Breast epithelium (tissue), 4 donors: ENCODE data around the gene BBS12. TPM values are rescaled to one million over a fixed set of nuclear protein-coding genes. Genes with fewer than 3 reads are reported as not detected.

Experiments used
- DNase-seq, 2 donors: peaks; one replicate each; pipeline ENCODE4 v3.0.0-alpha.2; 2019; ENCODE audit warnings: low spot score in 2 of 2
- H3K27ac ChIP-seq, 2 donors: fragments of 200-600 bp; sonication (generic) in 1 of 2; one replicate each; pipeline ENCODE4 v1.5.1; 2016 to 2019; ENCODE audit warnings: mild to moderate bottlenecking in 1 of 2
- H3K27me3 ChIP-seq, 2 donors: fragments of 200-600 bp; sonication (generic) in 1 of 2; one replicate each; pipeline versions ENCODE4 v1.5.1 to v1.6.0; 2017 to 2019; ENCODE audit warnings: control low read depth in 1 of 2, mild to moderate bottlenecking in 1 of 2
- H3K36me3 ChIP-seq: fragments of 200-600 bp; one replicate; pipeline ENCODE4 v1.5.1; 2019
- H3K4me1 ChIP-seq, 2 donors: fragments of 200-600 bp; sonication (generic); one replicate each; pipeline ENCODE4 v1.5.1; 2016 to 2019; ENCODE audit warnings: control low read depth in 1 of 2
- H3K4me3 ChIP-seq, 3 donors: fragments of 200-600 bp; sonication (generic); 1 replicate in 2 of 3; 2 replicates in 1 of 3; pipeline ENCODE4 v1.5.1; 2016 to 2019; ENCODE audit warnings: mild to moderate bottlenecking in 3 of 3, moderate library complexity in 2 of 3
- H3K9me3 ChIP-seq, 2 donors: fragments of 200-600 bp; sonication (generic) in 1 of 2; one replicate each; pipeline ENCODE4 v1.5.1; 2016 to 2019; ENCODE audit warnings: control low read depth in 1 of 2
- CTCF ChIP-seq, 3 donors: fragments of 450-650 bp; IDR thresholded peaks; one replicate each; pipeline ENCODE4 v1.5.1; 2016 to 2017; ENCODE audit warnings: antibody characterized with exemption in 3 of 3, mild to moderate bottlenecking in 3 of 3, moderate library complexity in 3 of 3
- POLR2A ChIP-seq: fragments of 450-650 bp; IDR thresholded peaks from one replicate; pipeline ENCODE4 v1.6.1; 2016; ENCODE audit warnings: antibody characterized with exemption, mild to moderate bottlenecking, moderate library complexity
- POLR2AphosphoS5 ChIP-seq, 3 donors: sonication (generic); formaldehyde crosslinking; IDR thresholded peaks; one replicate each; pipeline ENCODE4 v1.6.1; 2017; ENCODE audit warnings: antibody characterized with exemption in 3 of 3
- intact Hi-C: fragments of 100-400 bp; cut with DNase I; formaldehyde crosslinking; loops from one replicate; pipeline ENCODE4 v1.15.1; 2023; ENCODE audit warnings: low total_unique reads
- total RNA-seq, 3 donors: library from RNA; depleted of rRNA; stranded (reverse); fragments of >200 nt; gene quantifications; one replicate each; pipeline ENCODE4 v1.1.0, GENCODE V29; 2016

The BBS12 gene
- total RNA-seq, 3 donors from 2014 or later: 2.7 to 15.2 (median 5.6) TPM

- no peaks in the 10 kb centered on the region for H3K4me1 ChIP-seq
- intact Hi-C loops: no loop called here
- TF ChIP-seq POLR2AphosphoS5 (IDR thresholded peaks at IDR 0.05) (no peak), POLR2A (no peak)
Observed at GRCh38 chr4:122691988-122692387, 40.5 kb upstream of the BBS12 start.

DNA sequence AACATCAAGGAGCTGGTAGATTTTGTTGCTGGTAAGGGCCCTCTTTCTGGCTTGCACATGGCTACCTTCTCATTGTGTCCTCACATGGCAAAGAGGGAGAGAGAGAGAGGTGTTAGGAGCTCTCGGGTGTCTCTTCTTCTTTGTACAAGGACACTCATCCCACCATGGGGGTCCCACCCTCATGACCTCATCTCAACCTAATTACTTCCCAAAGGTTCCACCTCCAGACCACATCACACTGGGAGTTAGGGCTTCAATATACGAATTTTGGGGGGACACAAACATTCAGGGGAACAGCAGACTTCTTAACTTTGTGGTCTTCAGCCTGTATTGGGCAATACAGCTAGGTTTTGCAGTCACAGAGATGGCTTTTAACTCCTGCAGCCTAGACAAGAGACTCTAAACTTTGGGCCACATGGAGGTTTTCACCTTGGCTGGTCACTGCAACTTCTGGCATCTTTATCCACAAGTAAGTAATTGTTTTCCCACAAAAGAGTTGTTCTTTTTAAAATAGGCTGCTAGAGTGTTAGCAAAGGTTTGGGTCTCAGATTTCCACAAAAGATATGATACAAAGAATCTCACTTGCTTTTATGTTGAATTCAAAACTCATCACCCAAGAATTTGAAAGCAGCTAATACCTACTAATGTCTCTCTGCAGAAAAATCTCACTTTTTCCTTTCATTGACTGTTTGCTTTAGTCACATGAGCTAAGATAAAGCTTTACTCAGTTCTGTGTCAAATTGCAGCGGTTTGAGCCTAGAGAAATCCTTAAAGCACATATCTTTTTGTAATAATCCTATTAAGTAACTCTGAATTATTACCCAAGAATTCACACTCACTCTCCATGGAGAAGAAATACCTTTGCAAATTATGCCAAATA is 39.6 kb upstream of the BBS12 start:
- H3K9me3 ChIP-seq: no peaks in the 10 kb centered on the region
- no peaks in the 10 kb centered on the region for H3K27me3 ChIP-seq
- no peak overlapping the region for H3K4me3 ChIP-seq
- DNase-seq: no peak
- intact Hi-C loops: no loop called here
- H3K27ac ChIP-seq: no peak overlapping the region
- TF ChIP-seq POLR2AphosphoS5 (IDR thresholded peaks at IDR 0.05): no peak
- no peak for TF ChIP-seq CTCF (IDR thresholded peaks at IDR 0.05)
- no peaks in the 10 kb centered on the region for H3K36me3 ChIP-seq
- no peaks in the 10 kb centered on the region for H3K4me1 ChIP-seq

More at GRCh38 chr4:122691988-122692387, 40.5 kb upstream of the BBS12 start:
- Histone ChIP-seq H3K4me3 (no peak overlapping the region), H3K27ac (no peak overlapping the region), H3K27me3 (no peaks in the 10 kb centered on the region), H3K9me3 (no peaks in the 10 kb centered on the region), H3K36me3 (no peaks in the 10 kb centered on the region)
- DNase-seq: no peak

GRCh38 chr4:122695226-122695625 is 37.3 kb upstream of the BBS12 start:
- Histone ChIP-seq H3K4me1 (no peaks in the 10 kb centered on the region), H3K4me3 (no peak overlapping the region), H3K9me3 (no peaks in the 10 kb centered on the region), H3K27ac (no peak overlapping the region), H3K27me3 (no peaks in the 10 kb centered on the region), H3K36me3 (no peaks in the 10 kb centered on the region)
- intact Hi-C loops: no loop called here
- TF ChIP-seq CTCF (IDR thresholded peaks at IDR 0.05) (no peak), POLR2AphosphoS5 (IDR thresholded peaks at IDR 0.05) (no peak), POLR2A (no peak)
- DNase-seq: no peak

GRCh38 chr4:122700178-122700725 is 32.3 kb upstream of the BBS12 start:
- Histone ChIP-seq H3K36me3 (no peaks in the 10 kb centered on the region), H3K4me3 (peak overlapping the region in 2 of 3 donors; percentile 49 to 60), H3K4me1 (no peaks in the 10 kb centered on the region), H3K9me3 (no peaks in the 10 kb centered on the region), H3K27ac (peak overlapping the region; percentile 67 to 81), H3K27me3 (no peaks in the 10 kb centered on the region)
- TF ChIP-seq POLR2A: no peak
- TF ChIP-seq POLR2AphosphoS5 (IDR thresholded peaks at IDR 0.05): peak; percentile 27 to 75 (median 64)
- intact Hi-C loops: no loop called here
- peak; percentile 64 to 87 for DNase-seq

DNA sequence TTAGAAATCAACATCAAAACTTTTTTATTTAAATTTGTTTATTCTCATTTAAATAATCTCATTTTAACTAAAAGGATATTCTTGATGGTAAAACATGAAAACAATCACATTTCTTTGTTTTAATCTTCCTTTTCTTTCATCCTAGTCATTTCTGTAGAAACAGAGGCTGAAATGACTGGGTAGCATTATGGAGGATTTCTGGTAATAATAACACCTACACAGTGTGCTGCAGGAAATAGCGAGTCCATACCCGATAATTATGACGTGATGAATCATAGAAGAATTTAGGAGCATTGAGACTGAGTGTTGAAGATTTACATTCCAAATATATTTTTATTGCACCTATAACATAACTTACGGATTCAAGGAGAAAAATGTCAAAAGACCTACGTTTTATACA is 31.4 kb upstream of the BBS12 start:
- Histone ChIP-seq H3K4me3 (peak overlapping the region in 2 of 3 donors; percentile 49 to 60), H3K4me1 (no peaks in the 10 kb centered on the region), H3K36me3 (no peaks in the 10 kb centered on the region), H3K9me3 (no peaks in the 10 kb centered on the region), H3K27ac (no peak overlapping the region), H3K27me3 (no peaks in the 10 kb centered on the region)
- intact Hi-C loops: no loop called here
- DNase-seq: no peak
- TF ChIP-seq CTCF (IDR thresholded peaks at IDR 0.05): no peak

- Histone ChIP-seq H3K4me1 (no peaks in the 10 kb centered on the region), H3K9me3 (no peaks in the 10 kb centered on the region), H3K27ac (no peak overlapping the region), H3K36me3 (no peaks in the 10 kb centered on the region), H3K27me3 (no peaks in the 10 kb centered on the region), H3K4me3 (peak overlapping the region in 2 of 3 donors; percentile 49 to 60)
- TF ChIP-seq CTCF (IDR thresholded peaks at IDR 0.05) (no peak), POLR2AphosphoS5 (IDR thresholded peaks at IDR 0.05) (no peak), POLR2A (no peak)
- intact Hi-C loops: no loop called here
- no peak for DNase-seq
Observed at GRCh38 chr4:122701965-122702364, 30.5 kb upstream of the BBS12 start.
